HCT116 (cell line): ENCODE data around the gene UBXN10. TPM values are rescaled to one million over a fixed set of nuclear protein-coding genes. Genes with fewer than 3 reads are reported as not detected.
"Not testable (repeated sequence)": the region's sequence is repeated elsewhere in the genome, so short reads cannot be mapped to it uniquely, and the experiment has no call there.

Experiments used
- ATAC-seq: fragments of 200-7000 bp; cut with Tn5 transposase; 2 replicates; pipeline ENCODE4 v1.9.1; 2020; ENCODE audit warnings: mild to moderate bottlenecking, moderate library complexity
- BruUV-seq: library from RNA; stranded (reverse); fragments of 400-500 nt; replicated peaks from 2 replicates; lab custom pipeline; 2021; lab: Mats Ljungman, UMichigan
- CTCF ChIA-PET: fragments of 300-600 bp; sonication (Branson Sonifier 250); formaldehyde crosslinking; loops from one replicate; lab custom pipeline; 2021; ENCODE audit warnings: antibody characterized with exemption; lab: Charles Lee
- POLR2A ChIA-PET: fragments of 300-600, 350-600 bp; sonication (Branson Sonifier 250); formaldehyde crosslinking; loops from one replicate; lab custom pipeline; 2021; ENCODE audit warnings: antibody characterized with exemption; lab: Charles Lee
- RAD21 ChIA-PET, 2 experiments: fragments of 300-600 bp; sonication (Branson Sonifier 250); formaldehyde crosslinking; loops; one replicate each; lab custom pipeline; 2023; ENCODE audit warnings: low total read pairs in 2 of 2; ENCODE audit not compliant: uncharacterized antibody in 2 of 2, unreplicated experiment in 2 of 2, low non-redundant PET in 1 of 2; lab: Charles Lee
- DNase-seq: peaks from one replicate; pipeline ENCODE4 v3.0.0-alpha.2; 2010; ENCODE audit warnings: low read depth, low spot score
- H2AFZ ChIP-seq: fragments of 200-600 bp; shearing (Covaris generic), sonication (generic); 2 replicates; pipeline ENCODE4 v1.6.1; 2017; ENCODE audit warnings: low read depth, mixed run types, mixed read lengths, antibody characterized with exemption, low read length; ENCODE audit not compliant: poor library complexity, severe bottlenecking
- H3K27ac ChIP-seq: 2 replicates; pipeline ENCODE4 v1.5.1; 2012; ENCODE audit warnings: low read depth, low read length
- H3K27me3 ChIP-seq: fragments of 200-600 bp; sonication (generic); 2 replicates; pipeline ENCODE4 v1.6.1; 2016; ENCODE audit warnings: mixed run types, low read length, mixed read lengths; ENCODE audit not compliant: insufficient read depth
- H3K36me3 ChIP-seq, 2 experiments: fragments of 200-500 bp in 1 of 2; fragments of 200-600 bp in 1 of 2; sonication (Bioruptor generic) in 1 of 2; sonication (generic) in 1 of 2; 2 replicates each; pipeline versions ENCODE4 v1.5.1 to v1.6.1; 2014 to 2016; ENCODE audit warnings: low read length in 2 of 2, inconsistent platforms in 1 of 2, mixed read lengths in 1 of 2, mixed run types in 1 of 2; ENCODE audit not compliant: insufficient read depth in 2 of 2, control insufficient read depth in 1 of 2
- H3K4me1 ChIP-seq, 2 experiments: fragments of 200-600 bp in 1 of 2; sonication (generic) in 1 of 2; 2 replicates each; pipeline versions ENCODE4 v1.5.1 to v1.6.1; 2012 to 2017; ENCODE audit warnings: low read length in 2 of 2, inconsistent platforms in 1 of 2, mild to moderate bottlenecking in 1 of 2, mixed read lengths in 1 of 2, mixed run types in 1 of 2, moderate library complexity in 1 of 2; ENCODE audit not compliant: insufficient read depth in 2 of 2, control insufficient read depth in 1 of 2
- H3K4me2 ChIP-seq: fragments of 200-600 bp; sonication (generic); 2 replicates; pipeline ENCODE4 v1.6.1; 2017; ENCODE audit warnings: mixed run types, low read length, mixed read lengths
- H3K4me3 ChIP-seq, 2 experiments: fragments of 200-600 bp in 1 of 2; sonication (generic) in 1 of 2; replicated peaks in 1 of 2; 2 replicates each; pipeline ENCODE4 v1.5.1; 2011 to 2016; ENCODE audit warnings: low read length in 2 of 2, control low read depth in 1 of 2, low read depth in 1 of 2, mild to moderate bottlenecking in 1 of 2, mixed read lengths in 1 of 2, mixed run types in 1 of 2
- H3K79me2 ChIP-seq: fragments of 200-600 bp; sonication (generic); 2 replicates; pipeline ENCODE4 v1.6.1; 2017; ENCODE audit warnings: mild to moderate bottlenecking, mixed run types, low read length, moderate library complexity, mixed read lengths; ENCODE audit not compliant: insufficient read depth
- H3K9ac ChIP-seq: fragments of 200-600 bp; sonication (generic); 2 replicates; pipeline ENCODE4 v1.6.1; 2016; ENCODE audit warnings: low read length, mixed read lengths
- H3K9me2 ChIP-seq: fragments of 200-600 bp; sonication (generic), shearing (Covaris generic); 2 replicates; pipeline ENCODE4 v1.6.1; 2017; ENCODE audit warnings: mixed run types, mild to moderate bottlenecking, moderate library complexity; ENCODE audit not compliant: insufficient read depth
- H3K9me3 ChIP-seq, 2 experiments: fragments of 200-500 bp in 1 of 2; fragments of 200-600 bp in 1 of 2; sonication (Bioruptor generic) in 1 of 2; sonication (generic) in 1 of 2; 2 replicates each; pipeline ENCODE4 v1.6.1; 2014 to 2017; ENCODE audit warnings: low read length in 2 of 2, mixed read lengths in 2 of 2, inconsistent platforms in 1 of 2, low read depth in 1 of 2, mild to moderate bottlenecking in 1 of 2, mixed run types in 1 of 2, moderate library complexity in 1 of 2; ENCODE audit not compliant: control insufficient read depth in 1 of 2, insufficient read depth in 1 of 2
- H4K20me1 ChIP-seq: fragments of 200-600 bp; sonication (generic), shearing (Covaris generic); 2 replicates; pipeline ENCODE4 v1.6.1; 2017; ENCODE audit warnings: mixed run types, mild to moderate bottlenecking, moderate library complexity; ENCODE audit not compliant: insufficient read depth
- CTCF ChIP-seq, 3 experiments: fragments of 200-600 bp in 1 of 3; sonication (generic) in 1 of 3; IDR thresholded peaks in 2 of 3; conservative IDR thresholded peaks in 1 of 3; 2 replicates each; pipeline ENCODE4 v1.5.1; 2012 to 2017; ENCODE audit warnings: low read depth in 2 of 3, low read length in 2 of 3, antibody characterized with exemption in 1 of 3, borderline replicate concordance in 1 of 3, control low read depth in 1 of 3, mild to moderate bottlenecking in 1 of 3, mixed read lengths in 1 of 3, mixed run types in 1 of 3, moderate library complexity in 1 of 3; ENCODE audit not compliant: insufficient read depth in 1 of 3
- ELF1 ChIP-seq: IDR thresholded peaks from 2 replicates; pipeline ENCODE4 v1.6.1; 2012; ENCODE audit warnings: low read depth, borderline replicate concordance
- FOSL1 ChIP-seq: IDR thresholded peaks from 2 replicates; pipeline ENCODE4 v1.6.1; 2012; ENCODE audit warnings: low read depth
- JUND ChIP-seq: IDR thresholded peaks from 2 replicates; pipeline ENCODE4 v1.6.1; 2012
- POLR2A ChIP-seq: IDR thresholded peaks from 2 replicates; pipeline ENCODE4 v1.7.0; 2011; ENCODE audit warnings: borderline replicate concordance; ENCODE audit not compliant: insufficient read depth, insufficient read length; ENCODE audit errors: extremely low read depth
- RAD21 ChIP-seq: IDR thresholded peaks from 2 replicates; pipeline ENCODE4 v1.6.1; 2012; ENCODE audit warnings: low read depth, mild to moderate bottlenecking
- intact Hi-C: fragments of 100-400 bp; cut with micrococcal nuclease; formaldehyde crosslinking; loops from 2 replicates; pipeline ENCODE4 v1.10.0; 2022
- total RNA-seq: library from RNA; stranded (reverse); gene quantifications from one replicate; pipeline ENCODE4 v1.2.1, GENCODE V29; 2021; ENCODE audit not compliant: unreplicated experiment

The UBXN10 gene
- total RNA-seq, 1 experiment from 2014 or later: not detected

GRCh38 chr1:20215716-20216115, 29.8 kb downstream of the UBXN10 start:
- RAD21 ChIA-PET: no interaction called here

GRCh38 chr1:20216574-20216973, 30.7 kb downstream of the UBXN10 start:
- intact Hi-C loops: loop anchor here (10.0 kb wide), 2 partner anchors 148 to 418 kb away; partner anchors contain the start of gene PINK1

More at GRCh38 chr1:20215716-20216115, 29.8 kb downstream of the UBXN10 start:
- Histone ChIP-seq H3K9ac (no peak overlapping the region), H4K20me1 (no peaks in the 10 kb centered on the region), H2AFZ (no peak overlapping the region)
- TF ChIP-seq FOSL1: no peak
- TF ChIP-seq, all 23 proteins: peak for 0
- BruUV-seq: no TSS peak
- POLR2A ChIA-PET: no interaction called here
- Histone ChIP-seq H3K36me3 (no peaks in the 10 kb centered on the region), H3K27me3 (no peaks in the 10 kb centered on the region), H3K4me2 (no peak overlapping the region), H3K79me2 (no peaks in the 10 kb centered on the region), H3K9me2 (no peaks in the 10 kb centered on the region), H3K4me1 (peaks cover 9 to 27% of the 10 kb centered on the region in 2 experiments), H3K27ac (no peak overlapping the region), H3K9me3 (no peaks in the 10 kb centered on the region), H3K4me3 (no peak overlapping the region)
- no peak for ATAC-seq
- no peak for DNase-seq
- intact Hi-C loops: loop anchor here (10.0 kb wide), 2 partner anchors 149 to 419 kb away; partner anchors contain the start of gene PINK1
- CTCF ChIA-PET: interaction anchor here (1.0 to 1.2 kb wide), 2 partner anchors 9 to 279 kb away, joined by 3 read pairs; no protein-coding TSS in a partner anchor

GRCh38 chr1:20219053-20219452, 33.2 kb downstream of the UBXN10 start:
- RAD21 ChIA-PET, H3K79me2 ChIP-seq, H3K36me3 ChIP-seq, H3K9ac ChIP-seq, H3K4me2 ChIP-seq, H3K9me2 ChIP-seq, H3K27ac ChIP-seq, H3K27me3 ChIP-seq, H3K4me1 ChIP-seq, BruUV-seq, H3K9me3 ChIP-seq, H2AFZ ChIP-seq, POLR2A ChIA-PET, DNase-seq, ATAC-seq, H4K20me1 ChIP-seq, H3K4me3 ChIP-seq: not testable (repeated sequence)
- intact Hi-C loops: loop anchor here (10.0 kb wide), 2 partner anchors 146 to 416 kb away; partner anchors contain the start of gene PINK1
- CTCF ChIA-PET: interaction anchor here (1.2 to 1.4 kb wide), 2 partner anchors 14 to 275 kb away, joined by 3 to 4 read pairs; no protein-coding TSS in a partner anchor

More at GRCh38 chr1:20216574-20216973, 30.7 kb downstream of the UBXN10 start:
- CTCF ChIA-PET: interaction anchor here (0.6 to 1.5 kb wide), 3 partner anchors 56 to 278 kb away, joined by 3 to 4 read pairs (median 3); no protein-coding TSS in a partner anchor
- no peaks in the 10 kb centered on the region for H3K36me3 ChIP-seq
- H3K4me1 ChIP-seq: peaks cover 9 to 18% of the 10 kb centered on the region in 2 experiments
- H3K9ac ChIP-seq: no peak overlapping the region
- TF ChIP-seq ELF1 (no peak), JUND (no peak), POLR2A (no peak), CTCF (IDR thresholded peaks at IDR 0.05 in 2 of 3, conservative IDR thresholded peaks at IDR 0.05 in 1 of 3; ENCODE audit: borderline replicate concordance in 1 of 3, insufficient read depth in 1 of 3, low read depth in 2 of 3, low read length in 2 of 3) (peak; percentile 27 to 49 (median 45); a peak in 5 of 6 replicates), RAD21 (peak; percentile 48; the same call in 1 of the 2 replicates)
- POLR2A ChIA-PET: no interaction called here
- no peaks in the 10 kb centered on the region for H3K79me2 ChIP-seq
- no peak overlapping the region for H3K4me2 ChIP-seq
- H3K27me3 ChIP-seq: no peaks in the 10 kb centered on the region
- no peak overlapping the region for H2AFZ ChIP-seq
- H4K20me1 ChIP-seq: no peaks in the 10 kb centered on the region
- no TSS peak for BruUV-seq
- RAD21 ChIA-PET: interaction anchor here in 1 of 2 experiments (0.6 kb wide), 2 partner anchors 277 to 278 kb away, joined by 3 read pairs; no protein-coding TSS in a partner anchor
- no peaks in the 10 kb centered on the region for H3K9me2 ChIP-seq
- ATAC-seq (peak; percentile 71), DNase-seq (peak; percentile 18)
- H3K27ac ChIP-seq: no peak overlapping the region
- no peak overlapping the region for H3K4me3 ChIP-seq
- no peaks in the 10 kb centered on the region for H3K9me3 ChIP-seq
